ENCODE results near the gene GNG7.

DNA sequence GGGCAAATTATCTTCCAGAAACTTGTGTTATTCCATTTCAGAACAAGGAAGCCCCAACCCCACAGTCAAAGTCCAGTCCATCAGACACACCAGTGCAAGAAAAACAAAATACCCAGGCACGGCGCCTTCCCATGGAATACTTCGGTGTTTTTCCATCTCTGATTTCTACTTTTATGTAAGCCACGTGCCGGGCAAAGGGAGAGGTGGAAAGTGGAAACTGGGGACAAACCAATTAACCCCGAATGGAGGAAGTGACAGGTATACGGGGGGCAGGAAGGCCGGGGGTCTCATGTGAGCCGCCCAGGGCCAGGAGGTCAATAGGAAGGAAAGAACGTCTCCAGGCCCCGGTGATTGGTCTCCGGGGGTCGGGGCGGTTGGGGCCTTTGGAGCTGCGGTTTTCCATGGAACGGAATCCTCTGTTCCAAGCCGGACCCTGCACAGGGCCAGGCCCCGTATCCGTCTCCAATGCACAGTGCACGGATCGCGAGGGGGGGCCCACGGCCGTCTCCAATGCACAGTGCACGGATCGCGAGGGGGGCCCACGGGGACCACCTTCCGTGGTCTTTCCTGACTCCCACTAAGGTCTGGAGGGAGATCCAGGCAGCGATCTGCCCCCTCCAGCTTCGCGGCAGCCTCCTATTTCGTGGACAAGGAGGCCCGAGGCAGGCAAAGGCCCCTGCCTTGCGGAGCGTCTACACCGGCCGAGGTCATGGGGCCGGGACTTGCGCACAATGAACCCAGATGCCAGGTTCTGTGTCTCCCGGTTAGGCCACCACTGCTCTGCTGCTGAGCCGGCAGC lies 146.9 kb downstream of the GNG7 start:
- TF ChIP-seq, protein P1, sequence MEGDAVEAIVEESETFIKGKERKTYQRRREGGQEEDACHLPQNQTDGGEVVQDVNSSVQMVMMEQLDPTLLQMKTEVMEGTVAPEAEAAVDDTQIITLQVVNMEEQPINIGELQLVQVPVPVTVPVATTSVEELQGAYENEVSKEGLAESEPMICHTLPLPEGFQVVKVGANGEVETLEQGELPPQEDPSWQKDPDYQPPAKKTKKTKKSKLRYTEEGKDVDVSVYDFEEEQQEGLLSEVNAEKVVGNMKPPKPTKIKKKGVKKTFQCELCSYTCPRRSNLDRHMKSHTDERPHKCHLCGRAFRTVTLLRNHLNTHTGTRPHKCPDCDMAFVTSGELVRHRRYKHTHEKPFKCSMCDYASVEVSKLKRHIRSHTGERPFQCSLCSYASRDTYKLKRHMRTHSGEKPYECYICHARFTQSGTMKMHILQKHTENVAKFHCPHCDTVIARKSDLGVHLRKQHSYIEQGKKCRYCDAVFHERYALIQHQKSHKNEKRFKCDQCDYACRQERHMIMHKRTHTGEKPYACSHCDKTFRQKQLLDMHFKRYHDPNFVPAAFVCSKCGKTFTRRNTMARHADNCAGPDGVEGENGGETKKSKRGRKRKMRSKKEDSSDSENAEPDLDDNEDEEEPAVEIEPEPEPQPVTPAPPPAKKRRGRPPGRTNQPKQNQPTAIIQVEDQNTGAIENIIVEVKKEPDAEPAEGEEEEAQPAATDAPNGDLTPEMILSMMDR (IDR thresholded peaks at IDR 0.05), result no peak
- TF ChIP-seq POLR2A (IDR thresholded peaks at IDR 0.05), result no peak

Measured in adrenal gland (tissue), 5 donors.